Neural progenitor cell (in vitro differentiated cells): ENCODE results near the gene ISCA2. TPM values are rescaled to one million over a fixed set of nuclear protein-coding genes. Genes with fewer than 3 reads are reported as not detected.

Experiments used
- DNase-seq: peaks from one replicate; pipeline ENCODE4 v3.0.0-alpha.2; 2016; ENCODE audit warnings: low spot score
- H2AFZ ChIP-seq: fragments of 200-600 bp; sonication (generic); replicated peaks from 2 replicates; pipeline ENCODE4 v1.6.1; 2016; ENCODE audit warnings: antibody characterized with exemption
- H3F3A ChIP-seq: fragments of 200-600 bp; sonication (generic); 2 replicates; pipeline ENCODE4 v1.6.1; 2016; ENCODE audit warnings: antibody characterized with exemption, low read depth
- H3K27ac ChIP-seq: fragments of 200-600 bp; sonication (generic); 2 replicates; pipeline ENCODE4 v1.5.1; 2016; ENCODE audit warnings: mild to moderate bottlenecking
- H3K27me3 ChIP-seq: fragments of 200-600 bp; sonication (generic); 2 replicates; pipeline ENCODE4 v1.6.1; 2016; ENCODE audit warnings: mild to moderate bottlenecking, moderate library complexity
- H3K36me3 ChIP-seq: fragments of 200-600 bp; sonication (generic); 2 replicates; pipeline ENCODE4 v1.5.1; 2016
- H3K4me1 ChIP-seq: fragments of 200-600 bp; sonication (generic); 2 replicates; pipeline ENCODE4 v1.6.1; 2016; ENCODE audit warnings: mixed run types
- H3K4me2 ChIP-seq: fragments of 200-600 bp; sonication (generic); 2 replicates; pipeline ENCODE4 v1.6.1; 2016
- H3K4me3 ChIP-seq: fragments of 200-600 bp; sonication (generic); 2 replicates; pipeline ENCODE4 v1.5.1; 2016
- H3K79me2 ChIP-seq: fragments of 200-600 bp; sonication (generic); 2 replicates; pipeline ENCODE4 v1.6.1; 2016; ENCODE audit warnings: low read depth
- H3K9ac ChIP-seq: fragments of 200-600 bp; sonication (generic); 2 replicates; pipeline ENCODE4 v1.6.1; 2016
- H3K9me3 ChIP-seq: fragments of 200-600 bp; sonication (generic); 2 replicates; pipeline ENCODE4 v1.5.1; 2016; ENCODE audit warnings: low read depth
- H4K20me1 ChIP-seq: fragments of 200-600 bp; sonication (generic); 2 replicates; pipeline ENCODE4 v1.6.1; 2016; ENCODE audit warnings: low read depth
- H3K27ac Mint-ChIP-seq: 3 replicates; pipeline ENCODE4 v1.8.0; 2021; ENCODE audit warnings: mixed read lengths
- H3K27me3 Mint-ChIP-seq: 2 replicates; pipeline ENCODE4 v1.8.0; 2022; ENCODE audit warnings: low read depth, mild to moderate bottlenecking, inconsistent platforms, moderate library complexity, mixed read lengths; ENCODE audit not compliant: insufficient read depth
- H3K36me3 Mint-ChIP-seq: 3 replicates; pipeline ENCODE4 v1.8.0; 2021; ENCODE audit warnings: mixed read lengths
- H3K4me1 Mint-ChIP-seq: 3 replicates; pipeline ENCODE4 v1.8.0; 2021; ENCODE audit warnings: mixed read lengths
- H3K4me3 Mint-ChIP-seq: 3 replicates; pipeline ENCODE4 v1.8.0; 2021; ENCODE audit warnings: mild to moderate bottlenecking, moderate library complexity, mixed read lengths
- H3K9me3 Mint-ChIP-seq: 3 replicates; pipeline ENCODE4 v1.8.0; 2020; ENCODE audit warnings: mixed read lengths
- CTCF ChIP-seq: fragments of 200-600 bp; sonication (generic); IDR thresholded peaks from 2 replicates; pipeline ENCODE4 v1.5.1; 2017; ENCODE audit warnings: antibody characterized with exemption, mild to moderate bottlenecking
- EZH2 ChIP-seq: fragments of 200-600 bp; sonication (generic); IDR thresholded peaks from 2 replicates; pipeline ENCODE4 v1.6.1; 2017; ENCODE audit warnings: antibody characterized with exemption, mild to moderate bottlenecking, moderate library complexity
- EZH2phosphoT487 ChIP-seq: fragments of 200-600 bp; sonication (generic); IDR thresholded peaks from 2 replicates; pipeline ENCODE4 v1.6.1; 2017; ENCODE audit warnings: antibody characterized with exemption
- total RNA-seq: library from RNA; depleted of rRNA; stranded (reverse); fragments of >200 nt; gene quantifications from 2 replicates; pipeline ENCODE4 v1.2.3, GENCODE V29; 2015; ENCODE audit warnings: low replicate concordance

The ISCA2 gene
- total RNA-seq, 1 donor from 2014 or later: 45.5 TPM

DNA sequence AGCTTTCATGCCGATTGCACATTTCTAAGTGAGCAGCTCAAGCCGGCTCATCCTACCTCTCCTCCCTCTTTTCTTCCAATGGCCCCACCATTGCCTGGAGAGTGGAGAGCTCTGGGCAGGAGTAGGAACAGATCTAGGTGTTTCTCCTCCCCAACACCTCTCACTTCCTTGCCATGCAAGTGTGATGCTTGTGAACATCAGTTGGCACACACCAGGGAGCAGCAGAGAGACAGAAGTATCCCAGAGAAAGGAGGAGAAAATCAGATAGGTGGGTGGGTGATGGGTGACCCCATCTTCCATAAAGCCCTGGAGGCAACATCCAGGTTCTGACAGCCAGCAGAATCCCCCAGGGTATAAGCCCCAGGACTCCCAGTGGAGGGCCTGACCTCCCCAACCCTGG is 28.2 kb upstream of the ISCA2 start:
- TF ChIP-seq CTCF (no peak), EZH2 (no peak), EZH2phosphoT487 (no peak)
- Mint-ChIP-seq H3K27ac (no peak overlapping the region), H3K36me3 (no peaks in the 10 kb centered on the region), H3K9me3 (no peaks in the 10 kb centered on the region), H3K4me3 (no peak overlapping the region), H3K4me1 (no peaks in the 10 kb centered on the region), H3K27me3 (peaks cover 4% of the 10 kb centered on the region)
- Histone ChIP-seq H3K36me3 (no peaks in the 10 kb centered on the region), H2AFZ (no peak overlapping the region), H3K4me1 (peaks cover 8% of the 10 kb centered on the region), H3K4me3 (no peak overlapping the region), H3K27me3 (no peaks in the 10 kb centered on the region), H3F3A (no peaks in the 10 kb centered on the region), H3K4me2 (no peak overlapping the region), H3K79me2 (no peaks in the 10 kb centered on the region), H4K20me1 (no peaks in the 10 kb centered on the region), H3K9me3 (no peaks in the 10 kb centered on the region), H3K9ac (no peak overlapping the region), H3K27ac (no peak overlapping the region)
- no peak for DNase-seq

- no peaks in the 10 kb centered on the region for H3K27me3 ChIP-seq
- no peaks in the 10 kb centered on the region for H4K20me1 ChIP-seq
- no peak overlapping the region for H2AFZ ChIP-seq
- H3K27me3 Mint-ChIP-seq: peaks cover 4% of the 10 kb centered on the region
- peaks cover 1% of the 10 kb centered on the region for H3K36me3 Mint-ChIP-seq
- no peak overlapping the region for H3K27ac Mint-ChIP-seq
- H3K4me1 Mint-ChIP-seq: no peaks in the 10 kb centered on the region
- no peak overlapping the region for H3K4me2 ChIP-seq
- no peak overlapping the region for H3K4me3 ChIP-seq
- TF ChIP-seq EZH2: no peak
- TF ChIP-seq EZH2phosphoT487: no peak
- TF ChIP-seq CTCF: no peak
- no peak overlapping the region for H3K9ac ChIP-seq
- no peaks in the 10 kb centered on the region for H3K9me3 ChIP-seq
- H3K4me1 ChIP-seq: peaks cover 8% of the 10 kb centered on the region
- no peak overlapping the region for H3K4me3 Mint-ChIP-seq
- DNase-seq: no peak
- peaks cover 3% of the 10 kb centered on the region for H3F3A ChIP-seq
- no peaks in the 10 kb centered on the region for H3K36me3 ChIP-seq
- H3K27ac ChIP-seq: no peak overlapping the region
- no peaks in the 10 kb centered on the region for H3K9me3 Mint-ChIP-seq
- no peaks in the 10 kb centered on the region for H3K79me2 ChIP-seq
Observed at GRCh38 chr14:74468513-74468912, 25.1 kb upstream of the ISCA2 start.

- no peaks in the 10 kb centered on the region for H3K4me1 Mint-ChIP-seq
- Histone ChIP-seq H3K4me1 (peaks cover 8% of the 10 kb centered on the region), H3K9me3 (no peaks in the 10 kb centered on the region), H3K9ac (no peak overlapping the region), H3K27ac (no peak overlapping the region), H3K36me3 (no peaks in the 10 kb centered on the region), H2AFZ (no peak overlapping the region), H4K20me1 (no peaks in the 10 kb centered on the region), H3K4me3 (no peak overlapping the region), H3F3A (peaks cover 3% of the 10 kb centered on the region), H3K4me2 (no peak overlapping the region), H3K79me2 (no peaks in the 10 kb centered on the region), H3K27me3 (no peaks in the 10 kb centered on the region)
- no peak overlapping the region for H3K27ac Mint-ChIP-seq
- no peak overlapping the region for H3K4me3 Mint-ChIP-seq
- peaks cover 2% of the 10 kb centered on the region for H3K36me3 Mint-ChIP-seq
- no peak for DNase-seq
- H3K27me3 Mint-ChIP-seq: peaks cover 4% of the 10 kb centered on the region
- H3K9me3 Mint-ChIP-seq: no peaks in the 10 kb centered on the region
- no peak for TF ChIP-seq EZH2phosphoT487
- no peak for TF ChIP-seq EZH2
- TF ChIP-seq CTCF: no peak
Observed at GRCh38 chr14:74469548-74470518, 23.7 kb upstream of the ISCA2 start.
